Suppressor macrophage treated with lipopolysaccharide for 1 hour (primary cell): ENCODE measurements around the gene DIDO1.

Experiments
- DNase-seq, 3 donors: peaks; one replicate each; pipeline ENCODE4 v3.0.0-alpha.2; 2020 to 2022

Gene DIDO1

GRCh38 chr20:62907384-62908317, 18.7 kb downstream of the DIDO1 start:
- peak in 1 of 3 donors; percentile 46 for DNase-seq

DNA sequence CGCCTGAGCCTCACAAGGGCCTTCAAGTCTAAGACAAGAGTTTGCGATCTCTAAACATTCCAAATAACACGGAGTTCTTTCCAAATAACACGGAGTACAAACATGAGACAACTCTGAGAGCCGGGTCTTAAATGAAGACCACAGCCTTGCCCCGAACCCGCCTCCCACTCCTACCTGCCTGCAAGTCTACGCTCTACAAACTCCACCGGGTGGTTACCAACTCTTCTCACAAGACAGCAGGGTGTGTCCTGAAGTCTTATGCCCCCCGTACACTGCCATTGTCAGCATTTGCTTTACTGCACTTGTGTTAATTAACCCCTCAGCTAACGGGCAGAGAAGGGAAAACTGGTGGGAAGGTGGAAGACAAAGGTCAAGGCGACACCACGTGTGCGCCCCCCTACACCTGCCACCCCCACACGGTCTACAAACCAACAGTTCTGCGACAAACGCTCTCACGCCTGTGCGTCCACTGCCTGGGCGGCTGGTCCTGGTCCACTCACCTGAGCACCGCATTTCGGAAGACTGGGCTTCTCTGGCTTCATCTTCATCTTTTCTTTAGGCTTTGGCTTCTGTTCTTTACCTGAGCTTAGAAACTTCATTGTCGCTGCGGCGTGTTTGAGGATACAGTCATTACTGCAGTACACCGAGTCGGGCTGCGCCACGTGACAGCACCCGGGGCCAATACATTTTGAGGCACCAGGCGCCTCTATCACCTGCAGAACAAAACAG, 19.5 kb downstream of the DIDO1 start:
- no peak for DNase-seq

DNA sequence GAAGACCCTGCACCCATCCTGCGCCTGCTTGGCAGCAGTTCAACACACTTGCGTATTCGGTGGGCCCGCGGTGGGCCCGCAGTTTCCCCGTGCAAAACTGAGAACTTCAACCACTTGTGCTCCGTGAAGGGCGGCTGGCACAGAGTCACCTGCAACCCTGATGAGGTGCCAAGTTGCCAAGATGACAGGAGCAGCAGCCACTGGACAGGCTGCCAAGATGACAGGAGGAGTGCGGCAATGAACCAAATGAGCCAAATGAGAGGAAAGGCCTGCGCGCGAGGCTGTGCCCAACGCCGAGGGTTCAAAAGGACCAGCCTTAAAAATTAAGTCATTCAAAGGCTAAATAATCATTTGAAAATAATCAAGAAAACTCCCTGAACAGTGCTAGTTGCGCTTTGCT, 20.1 kb downstream of the DIDO1 start:
- DNase-seq: no peak

- DNase-seq: no peak
These were observed 20.7 kb downstream of the DIDO1 start for GRCh38 chr20:62905536-62906117.

DNA sequence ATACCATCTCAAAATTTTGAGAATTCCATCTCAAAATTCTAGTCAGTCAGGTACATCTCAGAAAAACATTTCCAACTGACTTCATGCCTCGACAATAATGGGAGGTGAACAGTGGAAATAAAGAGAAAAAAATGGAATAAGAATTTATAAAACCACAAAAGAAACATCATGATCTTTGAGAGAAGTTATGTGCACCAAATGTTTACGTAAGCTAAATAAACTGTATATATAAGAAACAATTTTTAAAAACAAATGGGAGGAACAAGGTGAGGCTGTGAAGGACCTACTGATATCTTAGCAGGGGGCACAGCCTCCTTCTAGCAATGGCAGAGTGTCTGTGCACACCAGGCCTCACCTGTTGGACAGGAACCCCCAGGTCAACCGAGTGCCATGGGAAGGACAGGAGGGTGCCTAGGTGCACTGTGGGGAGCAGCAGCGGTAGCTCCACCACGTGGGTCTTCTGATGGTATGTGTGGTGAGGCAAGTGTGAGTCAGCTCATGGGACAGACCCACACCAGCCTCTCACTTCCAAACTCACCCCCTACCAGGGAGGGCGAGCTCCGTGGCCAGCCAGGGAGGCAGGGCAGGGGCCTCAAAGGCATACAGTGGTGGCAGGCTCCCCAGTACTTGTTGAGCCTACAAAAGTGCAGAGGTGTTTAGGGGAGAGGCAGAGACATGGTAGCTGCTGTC, 23.2 kb downstream of the DIDO1 start:
- no peak for DNase-seq

- no peak for DNase-seq
These were observed 24.4 kb downstream of the DIDO1 start for GRCh38 chr20:62901891-62902290.

DNA sequence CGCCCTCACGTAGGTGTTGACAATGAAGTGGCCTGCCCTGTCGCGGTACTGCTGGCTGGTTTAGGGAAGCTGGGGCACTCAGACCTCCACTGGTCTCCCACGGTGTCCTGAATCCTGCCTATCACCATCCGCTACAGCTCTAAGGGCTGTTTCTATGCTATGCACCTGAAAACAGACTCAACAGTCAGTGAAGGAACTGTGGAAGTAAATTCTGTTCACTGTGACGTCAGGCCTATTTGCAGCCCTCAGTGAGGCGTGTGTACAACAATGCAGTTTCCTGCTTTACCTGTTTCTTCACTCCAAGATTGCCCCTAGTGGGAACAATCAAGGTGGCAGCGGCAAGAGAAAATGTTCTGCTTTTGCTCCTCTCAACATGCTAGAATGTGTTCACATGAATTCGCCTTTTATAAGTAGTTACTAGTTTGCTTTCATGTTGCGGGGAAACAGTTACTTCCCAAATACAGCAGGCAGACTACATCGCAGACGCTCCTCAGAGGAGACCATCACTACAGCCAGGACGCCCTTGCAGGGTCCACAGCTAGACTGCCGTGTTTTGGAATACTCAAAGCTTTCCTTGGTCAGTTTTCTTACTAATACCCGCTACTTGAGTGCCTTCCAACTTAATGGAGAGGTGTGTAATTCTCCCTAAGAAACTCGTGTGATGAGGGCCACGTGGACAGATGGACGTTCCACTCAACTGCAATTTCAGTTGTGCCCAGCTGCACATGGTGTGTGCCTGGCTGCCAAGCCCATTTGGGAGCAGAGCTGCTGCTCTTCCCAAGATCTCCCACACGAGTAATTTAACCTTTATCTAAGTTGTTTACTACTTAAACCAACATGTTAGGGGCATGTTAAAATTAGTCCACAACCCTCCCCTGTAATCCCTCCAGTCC, 25.4 kb downstream of the DIDO1 start:
- no peak for DNase-seq

DNA sequence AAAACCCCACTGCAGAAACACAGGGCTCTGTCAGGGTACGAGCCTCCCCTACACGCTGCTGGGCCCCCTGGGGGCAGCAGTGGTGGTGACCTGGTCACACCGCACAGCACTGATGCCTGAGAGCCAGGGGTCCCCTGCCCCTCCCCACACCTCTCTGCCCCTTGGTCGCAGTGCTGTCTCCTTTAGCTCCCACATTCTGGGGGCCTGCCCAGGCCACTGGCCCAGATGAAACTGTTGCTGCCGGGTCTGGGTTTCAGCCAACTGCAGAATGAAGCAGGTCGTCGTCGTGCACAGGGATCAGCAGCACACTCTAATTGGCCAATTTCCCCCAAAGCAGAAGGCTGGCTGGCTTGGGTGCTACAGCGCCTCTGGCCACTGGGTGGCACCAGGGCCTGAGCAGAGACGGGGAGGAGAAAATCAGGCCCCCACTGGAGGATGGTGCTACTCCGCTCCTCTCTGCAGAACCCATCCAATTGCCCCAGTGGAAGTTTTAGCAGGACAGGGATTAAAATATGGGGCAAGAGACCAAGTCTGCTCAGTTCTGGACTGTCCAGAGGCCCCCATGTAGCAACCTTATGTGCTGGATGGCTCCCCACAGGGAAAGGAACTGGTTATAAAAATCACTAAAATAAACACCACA, 26.1 kb downstream of the DIDO1 start:
- peak; percentile 69 to 83 (median 73) for DNase-seq

- no peak for DNase-seq
These were observed 26.7 kb downstream of the DIDO1 start for GRCh38 chr20:62899633-62900051.

DNA sequence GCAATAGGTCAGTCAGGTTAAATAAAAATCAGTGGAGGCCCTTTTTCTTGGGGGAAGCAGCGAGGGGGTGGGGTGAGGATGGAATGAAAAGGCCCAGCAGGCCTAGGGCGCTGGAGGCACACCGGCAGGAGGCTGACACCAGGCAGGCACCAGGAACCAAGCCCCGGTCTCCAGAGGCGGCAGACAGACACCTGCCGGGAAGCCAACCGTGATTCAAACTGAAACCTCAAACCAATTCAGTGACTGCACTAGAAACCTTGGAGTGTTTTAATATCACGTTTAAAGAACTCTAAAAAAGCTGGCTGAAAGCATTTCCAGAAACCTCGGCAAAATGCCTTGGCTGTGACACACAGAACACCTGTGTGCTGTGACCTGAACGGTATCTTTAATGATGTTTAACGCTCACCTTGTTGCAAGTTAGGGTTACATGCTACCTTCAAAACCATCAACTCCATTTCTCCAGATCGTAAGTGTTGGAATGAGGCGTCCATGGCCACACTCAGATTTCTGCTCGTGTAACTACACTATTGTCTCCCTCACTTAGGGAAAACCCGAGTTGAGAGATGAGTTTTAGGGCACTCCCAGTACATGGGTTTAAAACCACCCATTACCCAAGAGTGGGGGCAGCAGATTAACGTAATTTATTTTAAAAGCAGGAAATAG, 27.2 kb downstream of the DIDO1 start:
- no peak for DNase-seq

GRCh38 chr20:62898093-62898964, 28.0 kb downstream of the DIDO1 start:
- no peak for DNase-seq

DNA sequence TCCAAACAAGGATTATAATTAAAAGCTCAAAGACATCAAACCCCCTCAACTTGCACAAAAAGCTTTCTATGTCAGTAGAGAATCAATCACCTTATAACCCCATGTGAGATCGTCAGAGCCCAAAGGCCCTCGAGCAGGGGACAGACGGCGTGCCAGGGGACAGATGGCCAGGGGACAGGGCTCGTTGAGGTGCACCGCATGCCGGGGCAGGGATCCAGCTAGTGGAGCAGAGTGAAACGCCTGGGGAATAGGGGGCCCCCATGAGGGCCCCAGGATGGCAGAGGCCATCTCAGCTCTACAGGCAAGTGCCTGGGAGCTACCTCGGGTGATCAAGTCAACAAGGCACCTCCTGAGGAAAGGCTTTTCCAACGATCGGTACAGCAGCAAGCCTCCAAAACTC, 28.6 kb downstream of the DIDO1 start:
- no peak for DNase-seq

DNA sequence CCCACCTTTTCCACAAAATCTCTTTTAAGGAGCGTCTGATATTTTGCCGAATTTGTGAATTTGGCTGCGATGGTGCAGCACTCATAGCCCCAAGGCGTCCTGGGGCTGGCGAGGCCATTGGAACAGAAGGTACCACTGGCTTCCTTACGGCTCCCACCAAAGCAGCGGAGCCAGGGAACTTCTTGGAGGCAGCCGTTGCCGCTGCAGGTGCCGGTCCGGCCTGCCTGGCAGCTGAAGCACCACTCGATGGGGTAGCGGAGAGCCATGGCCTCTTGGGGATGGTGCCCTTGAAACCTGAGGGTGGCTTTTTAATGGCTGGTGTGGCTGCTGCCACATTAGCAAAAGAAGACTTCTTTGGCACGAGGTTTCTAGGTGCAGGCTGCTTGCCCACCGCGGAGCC, 29.8 kb downstream of the DIDO1 start:
- DNase-seq: no peak

DNA sequence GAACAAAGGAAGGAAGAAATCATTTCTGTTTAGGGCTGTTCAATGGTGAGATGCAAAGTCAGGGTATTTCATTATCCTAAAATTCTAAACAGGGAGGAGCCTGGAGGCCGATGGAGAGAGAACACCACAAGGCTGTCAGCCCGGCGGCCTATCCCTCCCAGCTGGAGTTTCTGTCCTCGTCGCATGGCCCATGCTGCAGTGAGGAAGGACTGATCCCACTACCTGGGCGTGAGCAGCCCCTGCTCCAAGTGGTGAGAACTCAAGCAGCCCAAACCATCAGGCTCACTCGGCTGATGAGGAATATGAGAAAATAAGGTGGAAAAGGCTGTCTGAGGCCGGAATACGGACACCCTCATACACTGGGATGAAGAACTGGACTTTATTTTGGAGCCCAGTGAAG, 30.8 kb downstream of the DIDO1 start:
- no peak for DNase-seq

- no peak for DNase-seq
These were observed 32.0 kb downstream of the DIDO1 start for GRCh38 chr20:62894261-62894660.

DNA sequence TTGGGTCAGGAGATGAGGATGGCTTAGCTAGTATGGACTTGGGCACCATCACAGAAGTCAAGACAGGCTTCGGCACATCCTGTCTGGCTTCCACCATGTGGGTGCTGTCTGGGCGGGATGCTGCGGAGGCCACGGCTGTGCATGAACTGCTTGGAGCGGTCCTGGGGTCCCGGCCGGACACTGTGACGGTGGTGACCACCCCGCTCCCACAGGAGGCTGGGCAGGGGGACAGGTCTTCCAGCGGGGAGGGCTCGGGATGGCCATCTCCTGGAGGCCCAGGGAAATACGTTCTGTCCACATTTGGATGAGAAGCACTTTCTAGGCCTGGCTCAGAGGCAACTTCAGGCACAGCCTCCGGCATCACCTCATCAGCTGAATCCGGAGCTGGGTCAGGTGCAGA, 32.6 kb downstream of the DIDO1 start:
- no peak for DNase-seq

GRCh38 chr20:62892348-62893304, 33.7 kb downstream of the DIDO1 start:
- DNase-seq: no peak

- DNase-seq: no peak
These were observed 35.2 kb downstream of the DIDO1 start for GRCh38 chr20:62891111-62891510.

GRCh38 chr20:62890444-62890843, 35.9 kb downstream of the DIDO1 start:
- no peak for DNase-seq
